GM23248 (cell line): ENCODE data around the gene NISCH. TPM values are rescaled to one million over a fixed set of nuclear protein-coding genes. Genes with fewer than 3 reads are reported as not detected.

ENCODE experiments used
- DNase-seq: peaks from one replicate; pipeline ENCODE4 v3.0.0-alpha.2; 2015
- H2AFZ ChIP-seq: fragments of 200-600 bp; sonication (generic); 2 replicates; pipeline ENCODE4 v1.6.1; 2016; ENCODE audit warnings: antibody characterized with exemption
- H3F3A ChIP-seq: fragments of 200-600 bp; sonication (generic); 2 replicates; pipeline ENCODE4 v1.6.1; 2016; ENCODE audit warnings: mild to moderate bottlenecking, antibody characterized with exemption, mixed run types; ENCODE audit not compliant: insufficient read depth
- H3K27ac ChIP-seq: fragments of 200-600 bp; sonication (generic); 2 replicates; pipeline ENCODE4 v1.5.1; 2016; ENCODE audit warnings: mild to moderate bottlenecking
- H3K27me3 ChIP-seq: fragments of 200-600 bp; sonication (generic); replicated peaks from 2 replicates; pipeline ENCODE4 v1.6.1; 2016; ENCODE audit warnings: mild to moderate bottlenecking; ENCODE audit not compliant: insufficient read depth
- H3K36me3 ChIP-seq: fragments of 200-600 bp; sonication (generic); 2 replicates; pipeline ENCODE4 v1.6.1; 2016; ENCODE audit warnings: low read depth, mild to moderate bottlenecking
- H3K4me1 ChIP-seq: fragments of 200-600 bp; sonication (generic); 2 replicates; pipeline ENCODE4 v1.6.1; 2016; ENCODE audit warnings: mild to moderate bottlenecking; ENCODE audit not compliant: insufficient read depth
- H3K4me2 ChIP-seq: fragments of 200-600 bp; sonication (generic); one replicate; pipeline ENCODE4 v1.6.1; 2016; ENCODE audit warnings: mild to moderate bottlenecking; ENCODE audit not compliant: unreplicated experiment
- H3K4me3 ChIP-seq: fragments of 200-600 bp; sonication (generic); 2 replicates; pipeline ENCODE4 v1.5.1; 2016; ENCODE audit warnings: mild to moderate bottlenecking
- H3K79me2 ChIP-seq: fragments of 200-600 bp; sonication (generic); 2 replicates; pipeline ENCODE4 v1.6.1; 2016; ENCODE audit warnings: mild to moderate bottlenecking; ENCODE audit not compliant: insufficient read depth
- H3K9ac ChIP-seq: fragments of 200-600 bp; sonication (generic); 2 replicates; pipeline ENCODE4 v1.6.1; 2016; ENCODE audit warnings: mild to moderate bottlenecking
- H3K9me2 ChIP-seq: fragments of 200-600 bp; sonication (generic); 2 replicates; pipeline ENCODE4 v1.6.1; 2016; ENCODE audit warnings: mixed run types, mild to moderate bottlenecking, moderate library complexity; ENCODE audit not compliant: insufficient read depth
- H3K9me3 ChIP-seq: fragments of 200-600 bp; sonication (generic); one replicate; pipeline ENCODE4 v1.6.1; 2017; ENCODE audit warnings: low read depth
- H4K20me1 ChIP-seq: fragments of 200-600 bp; sonication (generic); 2 replicates; pipeline ENCODE4 v1.6.0; 2016; ENCODE audit not compliant: insufficient read depth
- EZH2 ChIP-seq: fragments of 200-600 bp; sonication (generic); IDR thresholded peaks from 2 replicates; pipeline ENCODE4 v1.6.1; 2018; ENCODE audit warnings: antibody characterized with exemption, mild to moderate bottlenecking; ENCODE audit not compliant: insufficient read depth, poor library complexity, severe bottlenecking
- EZH2phosphoT487 ChIP-seq: fragments of 200-600 bp; sonication (generic); IDR thresholded peaks from 2 replicates; pipeline ENCODE4 v1.6.1; 2018; ENCODE audit warnings: antibody characterized with exemption, moderate library complexity, mild to moderate bottlenecking, low read depth; ENCODE audit not compliant: insufficient read depth
- WGBS, 2 experiments: methylation state at CpG; one replicate each; pipeline ENCODE4 v1.1.6; 2015 to 2017; ENCODE audit warnings: low lambda C conversion rate in 2 of 2, low coverage in 1 of 2; ENCODE audit errors: missing lambda C conversion rate in 2 of 2; 5-methylcytosine and 5-hydroxymethylcytosine counted together
- in situ Hi-C: fragments of 300-500 bp; cut with MboI; formaldehyde crosslinking; loops from 2 replicates; pipeline ENCODE4 v1.15.0; 2020
- polyA plus RNA-seq: library from polyadenylated mRNA; unstranded; fragments of >200 nt; fragmentation: Nextera tagmentation; extraction: Ambion mirVana; gene quantifications from 2 replicates; pipeline ENCODE4 v1.2.1, GENCODE V29; 2016
- total RNA-seq: library from RNA; depleted of rRNA; stranded (reverse); fragments of >200 nt; shearing (Covaris generic); gene quantifications from 2 replicates; pipeline ENCODE4 v1.2.3, GENCODE V29; 2014

Gene NISCH
- total and polyA plus RNA-seq, 2 experiments from 2014 or later = 32.8 to 53.7 TPM

- no peak for TF ChIP-seq EZH2
- TF ChIP-seq EZH2phosphoT487 = no peak
- H3K27ac ChIP-seq = no peak overlapping the region
- no peaks in the 10 kb centered on the region for H3K9me3 ChIP-seq
- peaks cover 8% of the 10 kb centered on the region; the same call in 1 of the 2 replicates for H3K4me1 ChIP-seq
- no peaks in the 10 kb centered on the region for H3F3A ChIP-seq
- H2AFZ ChIP-seq = no peak overlapping the region
- H3K9me2 ChIP-seq = no peaks in the 10 kb centered on the region
- no peaks in the 10 kb centered on the region for H3K79me2 ChIP-seq
- no peak overlapping the region for H3K4me3 ChIP-seq
- no peaks in the 10 kb centered on the region for H3K36me3 ChIP-seq
- DNase-seq = no peak
- no peaks in the 10 kb centered on the region for H4K20me1 ChIP-seq
- H3K27me3 ChIP-seq = no peaks in the 10 kb centered on the region
- 60 to 70% methylated on average over 9 to 12 of the region's 12 CpGs for WGBS, 2 experiments
- no peak overlapping the region for H3K9ac ChIP-seq
- in situ Hi-C loops = no loop called here
- H3K4me2 ChIP-seq = no peak overlapping the region
Observed at GRCh38 chr3:52440249-52440551, 15.2 kb upstream of the NISCH start.

DNA sequence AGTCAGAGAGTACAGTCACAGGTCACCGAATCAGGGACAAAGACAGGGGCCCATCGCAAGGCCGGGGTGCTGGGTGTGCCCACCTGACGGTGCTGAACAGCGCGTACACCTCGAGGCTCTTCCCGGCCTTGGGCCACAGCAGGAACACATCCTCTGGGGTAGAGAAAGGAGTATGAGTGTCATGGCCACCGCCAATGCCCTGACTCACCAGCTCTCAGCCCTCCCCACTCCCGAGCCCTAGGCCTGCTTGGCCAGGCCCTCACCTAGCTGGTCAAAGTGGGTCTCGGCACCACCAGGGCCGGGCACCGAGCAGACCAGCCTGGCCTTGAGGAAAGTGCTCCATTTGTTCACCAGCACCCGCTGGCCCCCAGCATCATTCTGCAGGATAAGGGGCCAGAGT lies 14.7 kb upstream of the NISCH start:
- TF ChIP-seq EZH2 (no peak), EZH2phosphoT487 (no peak)
- H3K27me3 ChIP-seq = no peaks in the 10 kb centered on the region
- H4K20me1 ChIP-seq = no peaks in the 10 kb centered on the region
- no peaks in the 10 kb centered on the region for H3K79me2 ChIP-seq
- 82 to 86% methylated on average over 13 to 14 of the region's 14 CpGs for WGBS, 2 experiments
- no peak overlapping the region for H2AFZ ChIP-seq
- H3K36me3 ChIP-seq = no peaks in the 10 kb centered on the region
- no peaks in the 10 kb centered on the region for H3K9me2 ChIP-seq
- no peak overlapping the region for H3K4me2 ChIP-seq
- peaks cover 8% of the 10 kb centered on the region; the same call in 1 of the 2 replicates for H3K4me1 ChIP-seq
- peak; percentile 28 for DNase-seq
- H3K4me3 ChIP-seq = no peak overlapping the region
- no peak overlapping the region for H3K9ac ChIP-seq
- in situ Hi-C loops = no loop called here
- no peaks in the 10 kb centered on the region for H3F3A ChIP-seq
- H3K27ac ChIP-seq = no peak overlapping the region
- no peaks in the 10 kb centered on the region for H3K9me3 ChIP-seq

DNA sequence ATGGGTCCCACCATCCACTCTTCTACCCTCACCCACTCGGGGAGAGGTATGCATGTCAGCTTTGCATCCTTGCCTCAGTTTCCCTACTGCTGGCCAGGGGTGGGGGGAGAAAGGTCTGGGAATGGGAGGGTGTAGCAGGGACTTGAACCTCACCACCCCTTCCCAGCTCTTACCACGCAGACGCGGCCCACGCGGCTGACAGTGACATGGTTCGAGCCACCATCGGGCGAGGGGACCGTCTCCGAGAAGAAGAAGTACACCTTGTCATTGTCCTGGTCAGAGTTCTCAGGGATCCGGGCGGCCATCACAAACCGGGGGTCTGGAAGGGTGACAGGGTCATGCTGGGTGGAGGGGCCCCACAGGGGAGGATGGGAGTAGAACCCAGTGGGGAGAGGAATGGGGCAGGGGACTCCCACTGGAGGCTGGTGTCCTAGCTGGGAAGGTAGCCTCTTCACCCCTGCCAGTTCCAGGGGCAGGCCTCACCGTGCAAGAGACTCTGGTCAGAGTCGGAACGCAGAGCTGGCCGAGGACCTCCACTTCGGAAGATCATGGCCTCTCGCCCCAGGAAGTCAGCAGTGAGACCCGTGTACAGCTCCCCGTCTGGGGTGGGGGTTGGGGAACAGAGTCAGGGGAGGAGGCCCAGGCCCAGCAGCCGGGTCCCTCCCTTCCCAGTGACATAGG lies 14.2 kb upstream of the NISCH start:
- no peak for DNase-seq
- no peak overlapping the region for H3K9ac ChIP-seq
- peaks cover 8% of the 10 kb centered on the region; the same call in 1 of the 2 replicates for H3K4me1 ChIP-seq
- H3K79me2 ChIP-seq = no peaks in the 10 kb centered on the region
- no peak overlapping the region for H3K4me2 ChIP-seq
- H3K36me3 ChIP-seq = no peaks in the 10 kb centered on the region
- H3K27me3 ChIP-seq = no peaks in the 10 kb centered on the region
- 90 to 91% methylated on average over 22 to 23 of the region's 23 CpGs for WGBS, 2 experiments
- H3K27ac ChIP-seq = no peak overlapping the region
- in situ Hi-C loops = no loop called here
- no peaks in the 10 kb centered on the region for H3K9me2 ChIP-seq
- TF ChIP-seq EZH2 (no peak), EZH2phosphoT487 (no peak)
- H4K20me1 ChIP-seq = no peaks in the 10 kb centered on the region
- no peaks in the 10 kb centered on the region for H3F3A ChIP-seq
- H2AFZ ChIP-seq = no peak overlapping the region
- H3K9me3 ChIP-seq = no peaks in the 10 kb centered on the region
- H3K4me3 ChIP-seq = no peak overlapping the region

DNA sequence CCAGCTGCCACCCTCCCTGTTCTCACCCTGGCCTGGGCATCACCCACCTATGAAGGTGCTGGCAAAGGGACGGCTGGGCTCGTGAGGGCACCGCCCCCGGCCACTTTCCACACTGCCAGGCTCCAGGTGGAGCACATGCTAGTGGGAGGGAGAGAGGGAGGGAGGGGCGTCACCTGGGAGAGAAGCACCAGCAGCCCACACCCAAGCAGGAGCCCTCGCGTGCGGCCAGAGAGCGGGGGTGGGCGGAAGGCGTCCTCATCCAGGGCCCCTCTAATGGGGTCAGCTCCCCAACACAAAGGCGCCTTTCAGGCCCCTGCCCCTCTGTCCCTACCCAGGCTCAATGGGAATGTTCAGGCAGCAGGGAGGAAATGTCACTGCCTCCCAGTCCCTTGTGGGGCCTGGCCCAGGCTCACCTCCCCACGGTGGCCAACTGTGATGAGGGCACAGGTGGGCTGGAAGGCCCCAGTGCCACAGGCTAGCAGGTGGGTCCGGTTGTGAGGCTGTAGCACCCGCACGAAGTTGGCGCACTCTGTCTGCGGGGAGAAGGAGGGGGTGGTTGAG lies 13.6 kb upstream of the NISCH start:
- Histone ChIP-seq H3K79me2 (no peaks in the 10 kb centered on the region), H3K9ac (no peak overlapping the region), H3K36me3 (no peaks in the 10 kb centered on the region), H3K4me3 (no peak overlapping the region), H3K27ac (no peak overlapping the region), H4K20me1 (no peaks in the 10 kb centered on the region), H2AFZ (no peak overlapping the region), H3K4me1 (peaks cover 2% of the 10 kb centered on the region; the same call in 1 of the 2 replicates), H3K9me2 (no peaks in the 10 kb centered on the region), H3F3A (no peaks in the 10 kb centered on the region), H3K4me2 (no peak overlapping the region), H3K27me3 (no peaks in the 10 kb centered on the region), H3K9me3 (no peaks in the 10 kb centered on the region)
- 76 to 79% methylated on average over 12 to 18 of the region's 18 CpGs for WGBS, 2 experiments
- DNase-seq = no peak
- TF ChIP-seq EZH2phosphoT487 (no peak), EZH2 (no peak)
- in situ Hi-C loops = no loop called here
